A549 (cell line): ENCODE data around the gene USP3. TPM values are rescaled to one million over a fixed set of nuclear protein-coding genes. Genes with fewer than 3 reads are reported as not detected.
A peak's percentile ranks its signal among the peaks of the same experiment; 100 is the strongest.

Source experiments
- BCL3 ChIP-seq: fragments of >200 bp; sonication (Bioruptor Twin); formaldehyde crosslinking; IDR thresholded peaks from 3 replicates; pipeline ENCODE4 v1.6.1; 2016
- CBX2 ChIP-seq: fragments of 200-600 bp; sonication (generic); IDR thresholded peaks from 2 replicates; pipeline ENCODE4 v1.6.1; 2016; ENCODE audit warnings: low read depth, mild to moderate bottlenecking, borderline replicate concordance
- CHD4 ChIP-seq: fragments of 200-600 bp; sonication (generic); IDR thresholded peaks from 2 replicates; pipeline ENCODE4 v1.6.1; 2016; ENCODE audit warnings: antibody characterized with exemption, mild to moderate bottlenecking, borderline replicate concordance
- EHF ChIP-seq: fragments of 250-450 bp; sonication (Bioruptor Pico); IDR thresholded peaks from 2 replicates; pipeline ENCODE4 v1.5.0; 2020; ENCODE audit warnings: mild to moderate bottlenecking
- EP300 ChIP-seq, 2 experiments: fragments of >200 bp; sonication (Bioruptor Twin); formaldehyde crosslinking; IDR thresholded peaks; 2 replicates in 1 of 2; 3 replicates in 1 of 2; pipeline ENCODE4 v1.6.1; 2016 to 2017
- ESRRA ChIP-seq: fragments of 150-350 bp; IDR thresholded peaks from 2 replicates; pipeline ENCODE4 v1.6.1; 2014; ENCODE audit warnings: mild to moderate bottlenecking, low read length, borderline replicate concordance
- FOSB ChIP-seq: fragments of 250-450 bp; sonication (Bioruptor Pico); IDR thresholded peaks from 2 replicates; pipeline ENCODE4 v1.5.0; 2020; ENCODE audit warnings: mild to moderate bottlenecking, moderate library complexity
- GATA3 ChIP-seq: IDR thresholded peaks from 2 replicates; pipeline ENCODE4 v1.6.1; 2012; ENCODE audit warnings: borderline replicate concordance
- HOXB5 ChIP-seq: fragments of 250-450 bp; sonication (Bioruptor Pico); IDR thresholded peaks from 2 replicates; pipeline ENCODE4 v1.5.0; 2020; ENCODE audit warnings: mild to moderate bottlenecking, moderate library complexity
- JUN ChIP-seq, 2 experiments: fragments of >200 bp; sonication (Bioruptor Twin); formaldehyde crosslinking; IDR thresholded peaks; 2 replicates in 1 of 2; 3 replicates in 1 of 2; pipeline ENCODE4 v1.6.1; 2016 to 2017
- JUNB ChIP-seq: fragments of >200 bp; sonication (Bioruptor Twin); formaldehyde crosslinking; IDR thresholded peaks from 2 replicates; pipeline ENCODE4 v1.6.1; 2016
- KDM1A ChIP-seq: fragments of 200-600 bp; sonication (generic); IDR thresholded peaks from 2 replicates; pipeline ENCODE4 v1.6.1; 2016; ENCODE audit warnings: low read depth, mild to moderate bottlenecking
- MAFK ChIP-seq: fragments of 450-650 bp; IDR thresholded peaks from 2 replicates; pipeline ENCODE4 v1.6.1; 2014; ENCODE audit not compliant: partially characterized antibody
- MYC ChIP-seq: IDR thresholded peaks from 2 replicates; pipeline ENCODE4 v1.6.1; 2012; ENCODE audit warnings: mild to moderate bottlenecking, inconsistent platforms, low read length, improper control_type of control experiment, borderline replicate concordance
- NPAS2 ChIP-seq: fragments of 250-450 bp; sonication (Bioruptor Pico); IDR thresholded peaks from 2 replicates; pipeline ENCODE4 v1.8.0; 2022; ENCODE audit warnings: mild to moderate bottlenecking, moderate library complexity, borderline replicate concordance
- PHF8 ChIP-seq: fragments of 200-600 bp; sonication (generic); IDR thresholded peaks from 2 replicates; pipeline ENCODE4 v1.6.1; 2016; ENCODE audit warnings: low read depth, mild to moderate bottlenecking, antibody characterized with exemption, moderate library complexity, borderline replicate concordance
- POLR2AphosphoS2 ChIP-seq: conservative IDR thresholded peaks from 2 replicates; pipeline ENCODE4 v1.6.1; 2012; ENCODE audit warnings: low read length, improper control_type of control experiment, inconsistent platforms
- RNF2 ChIP-seq: fragments of 200-600 bp; sonication (generic); IDR thresholded peaks from 2 replicates; pipeline ENCODE4 v1.6.1; 2016; ENCODE audit warnings: low read depth, mild to moderate bottlenecking, antibody characterized with exemption, moderate library complexity, borderline replicate concordance
- SREBF2 ChIP-seq: fragments of 450-650 bp; IDR thresholded peaks from 2 replicates; pipeline ENCODE4 v1.6.1; 2014; ENCODE audit warnings: mild to moderate bottlenecking, moderate library complexity
- TFCP2L1 ChIP-seq: fragments of 250-450 bp; sonication (Bioruptor Pico); IDR thresholded peaks from 2 replicates; pipeline ENCODE4 v1.5.0; 2021; ENCODE audit warnings: mild to moderate bottlenecking
- ZFP36 ChIP-seq: fragments of 450-650 bp; IDR thresholded peaks from 2 replicates; pipeline ENCODE4 v1.6.1; 2014; ENCODE audit warnings: borderline replicate concordance; ENCODE audit not compliant: partially characterized antibody
- polyA plus RNA-seq, 4 experiments: library from polyadenylated mRNA; depleted of rRNA in 3 of 4; stranded (reverse); fragments of >200 nt; fragmentation: RNase III in 1 of 4; extraction: RNeasy Plus Mini Kit Qiagen cat#74134 plus additional on column Dnase treatment in 1 of 4; gene quantifications; 2 replicates in 3 of 4; 3 replicates in 1 of 4; pipeline ENCODE4 v1.2.3, GENCODE V29; 2011 to 2017
- TF ChIP-seq, protein P1 (sequence below): fragments of 150-350 bp; IDR thresholded peaks from 2 replicates; pipeline ENCODE4 v1.6.1; 2014; ENCODE audit warnings: low read depth, mild to moderate bottlenecking, low read length
- TF ChIP-seq, protein P2 (sequence below): fragments of 200-600 bp; sonication (generic); IDR thresholded peaks from 2 replicates; pipeline ENCODE4 v1.6.1; 2016; ENCODE audit warnings: antibody characterized with exemption, mild to moderate bottlenecking, moderate library complexity

The USP3 gene
- polyA plus RNA-seq, 2 of the 4 experiments (the other 2 are of a cell fraction) = 41.8 to 99.1 TPM

DNA sequence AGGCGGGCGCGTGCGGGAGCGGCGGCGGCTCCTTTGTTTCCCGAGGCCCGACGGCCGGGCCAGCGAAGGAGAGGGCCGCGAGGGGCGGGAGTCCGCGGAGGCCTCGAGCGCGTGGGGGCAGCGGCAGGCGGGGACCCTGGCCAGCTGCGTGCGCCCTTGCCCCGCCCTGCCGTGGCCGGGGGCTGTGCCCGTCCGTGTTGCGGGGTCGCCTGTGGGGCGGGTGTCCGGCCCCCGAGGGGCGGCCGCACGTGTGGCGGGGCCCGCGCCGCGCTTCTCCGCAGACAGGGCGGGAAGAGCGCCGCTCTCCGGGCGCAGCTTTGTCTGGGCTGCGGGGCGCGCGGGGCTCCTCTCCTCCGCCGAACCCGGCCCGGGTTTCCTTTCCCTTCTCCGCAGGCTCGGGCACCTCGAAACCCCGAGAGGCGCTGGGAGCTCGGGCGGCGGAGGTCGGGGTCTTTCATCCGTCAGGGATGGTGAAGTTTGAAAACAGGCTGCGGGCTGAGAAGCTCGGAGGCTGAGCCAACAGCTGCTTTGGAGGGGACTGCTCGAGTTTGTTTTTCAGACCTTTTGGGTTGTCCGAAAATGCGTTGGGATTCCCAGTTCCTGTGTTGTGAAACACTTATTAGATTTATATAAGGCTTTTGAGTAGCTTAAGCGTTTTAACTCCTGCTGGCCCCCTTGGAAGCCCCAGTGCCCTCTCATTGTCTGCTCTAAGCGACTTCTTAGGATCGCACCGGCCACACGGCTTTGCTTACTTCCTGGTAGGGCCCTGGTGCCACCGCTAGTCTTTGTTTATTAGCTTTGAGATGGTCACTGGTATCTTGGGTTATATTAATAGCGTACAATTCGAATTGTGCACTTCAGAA, 817 bp downstream of the USP3 start (continued):
- TF ChIP-seq, protein P1, sequence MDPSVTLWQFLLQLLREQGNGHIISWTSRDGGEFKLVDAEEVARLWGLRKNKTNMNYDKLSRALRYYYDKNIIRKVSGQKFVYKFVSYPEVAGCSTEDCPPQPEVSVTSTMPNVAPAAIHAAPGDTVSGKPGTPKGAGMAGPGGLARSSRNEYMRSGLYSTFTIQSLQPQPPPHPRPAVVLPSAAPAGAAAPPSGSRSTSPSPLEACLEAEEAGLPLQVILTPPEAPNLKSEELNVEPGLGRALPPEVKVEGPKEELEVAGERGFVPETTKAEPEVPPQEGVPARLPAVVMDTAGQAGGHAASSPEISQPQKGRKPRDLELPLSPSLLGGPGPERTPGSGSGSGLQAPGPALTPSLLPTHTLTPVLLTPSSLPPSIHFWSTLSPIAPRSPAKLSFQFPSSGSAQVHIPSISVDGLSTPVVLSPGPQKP = no peak
- TF ChIP-seq GATA3 (no peak), CHD4 (no peak), BCL3 (no peak), ESRRA (no peak), EP300 (IDR thresholded peaks at IDR 0.05) (no peak), SREBF2 (no peak), CBX2 (no peak), KDM1A (no peak), HOXB5 (CRISPR knock-in tag) (peak; percentile 1; the same call in 1 of the 2 replicates), JUNB (no peak), RNF2 (no peak), FOSB (CRISPR knock-in tag) (0 out of 2 replicates have a peak, but pooled peaks have one; percentile 22), PHF8 (peak; percentile 10; the same call in 1 of the 2 replicates), TFCP2L1 (CRISPR knock-in tag) (no peak), POLR2AphosphoS2 (no peak), JUN (IDR thresholded peaks at IDR 0.05) (no peak), MAFK (no peak), EHF (CRISPR knock-in tag) (peak; percentile 59; the same call in 1 of the 2 replicates), MYC (no peak), NPAS2 (CRISPR knock-in tag) (no peak), ZFP36 (no peak)
- TF ChIP-seq, protein P2, sequence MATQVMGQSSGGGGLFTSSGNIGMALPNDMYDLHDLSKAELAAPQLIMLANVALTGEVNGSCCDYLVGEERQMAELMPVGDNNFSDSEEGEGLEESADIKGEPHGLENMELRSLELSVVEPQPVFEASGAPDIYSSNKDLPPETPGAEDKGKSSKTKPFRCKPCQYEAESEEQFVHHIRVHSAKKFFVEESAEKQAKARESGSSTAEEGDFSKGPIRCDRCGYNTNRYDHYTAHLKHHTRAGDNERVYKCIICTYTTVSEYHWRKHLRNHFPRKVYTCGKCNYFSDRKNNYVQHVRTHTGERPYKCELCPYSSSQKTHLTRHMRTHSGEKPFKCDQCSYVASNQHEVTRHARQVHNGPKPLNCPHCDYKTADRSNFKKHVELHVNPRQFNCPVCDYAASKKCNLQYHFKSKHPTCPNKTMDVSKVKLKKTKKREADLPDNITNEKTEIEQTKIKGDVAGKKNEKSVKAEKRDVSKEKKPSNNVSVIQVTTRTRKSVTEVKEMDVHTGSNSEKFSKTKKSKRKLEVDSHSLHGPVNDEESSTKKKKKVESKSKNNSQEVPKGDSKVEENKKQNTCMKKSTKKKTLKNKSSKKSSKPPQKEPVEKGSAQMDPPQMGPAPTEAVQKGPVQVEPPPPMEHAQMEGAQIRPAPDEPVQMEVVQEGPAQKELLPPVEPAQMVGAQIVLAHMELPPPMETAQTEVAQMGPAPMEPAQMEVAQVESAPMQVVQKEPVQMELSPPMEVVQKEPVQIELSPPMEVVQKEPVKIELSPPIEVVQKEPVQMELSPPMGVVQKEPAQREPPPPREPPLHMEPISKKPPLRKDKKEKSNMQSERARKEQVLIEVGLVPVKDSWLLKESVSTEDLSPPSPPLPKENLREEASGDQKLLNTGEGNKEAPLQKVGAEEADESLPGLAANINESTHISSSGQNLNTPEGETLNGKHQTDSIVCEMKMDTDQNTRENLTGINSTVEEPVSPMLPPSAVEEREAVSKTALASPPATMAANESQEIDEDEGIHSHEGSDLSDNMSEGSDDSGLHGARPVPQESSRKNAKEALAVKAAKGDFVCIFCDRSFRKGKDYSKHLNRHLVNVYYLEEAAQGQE = no peak
